GM18508 (cell line): Measurements from ENCODE around the gene PPP6R1.

Experiments used
- ATAC-seq: cut with Tn5 transposase; IDR thresholded peaks from one replicate; pipeline ENCODE4 v1.9.1; 2021; ENCODE audit warnings: moderate number of reproducible peaks; ENCODE audit not compliant: insufficient read depth, unreplicated experiment

Gene PPP6R1

DNA sequence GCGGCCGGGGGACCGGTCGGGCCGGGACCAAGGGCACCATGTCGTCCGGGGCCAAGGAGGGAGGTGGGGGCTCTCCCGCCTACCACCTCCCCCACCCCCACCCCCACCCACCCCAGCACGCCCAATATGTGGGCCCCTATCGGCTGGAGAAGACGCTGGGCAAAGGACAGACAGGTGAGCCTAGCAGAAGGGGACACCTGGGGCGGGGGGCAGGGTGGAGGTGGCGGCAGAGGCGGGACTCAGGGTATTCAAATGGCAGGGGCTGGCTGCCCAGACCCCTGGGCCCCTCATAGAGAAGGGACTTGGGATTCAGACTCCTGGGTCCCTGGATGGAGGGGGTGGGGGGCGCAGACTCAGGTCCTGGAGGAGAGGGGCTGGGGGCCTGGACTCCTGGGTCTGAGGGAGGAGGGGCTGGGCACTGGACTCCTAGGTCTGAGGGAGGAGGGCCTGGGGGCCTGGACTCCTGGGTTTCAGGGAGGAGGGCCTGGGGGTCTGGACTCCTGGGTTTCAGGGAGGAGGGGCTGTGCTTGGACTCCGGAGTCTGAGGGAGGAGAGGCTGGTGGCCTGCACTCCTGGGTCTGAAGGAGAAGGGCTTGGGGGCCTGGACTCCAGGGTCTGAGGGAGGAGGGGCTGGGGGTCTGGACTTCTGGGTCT lies 25.7 kb upstream of the PPP6R1 start:
- no peak for ATAC-seq

GRCh38 chr19:55283548-55284377 lies 24.9 kb upstream of the PPP6R1 start, which contains the start of gene BRSK1:
BRSK1 (plus strand) TSS chr19:55283997; CDS start chr19:55284443, 446 bp downstream.
- no peak for ATAC-seq

DNA sequence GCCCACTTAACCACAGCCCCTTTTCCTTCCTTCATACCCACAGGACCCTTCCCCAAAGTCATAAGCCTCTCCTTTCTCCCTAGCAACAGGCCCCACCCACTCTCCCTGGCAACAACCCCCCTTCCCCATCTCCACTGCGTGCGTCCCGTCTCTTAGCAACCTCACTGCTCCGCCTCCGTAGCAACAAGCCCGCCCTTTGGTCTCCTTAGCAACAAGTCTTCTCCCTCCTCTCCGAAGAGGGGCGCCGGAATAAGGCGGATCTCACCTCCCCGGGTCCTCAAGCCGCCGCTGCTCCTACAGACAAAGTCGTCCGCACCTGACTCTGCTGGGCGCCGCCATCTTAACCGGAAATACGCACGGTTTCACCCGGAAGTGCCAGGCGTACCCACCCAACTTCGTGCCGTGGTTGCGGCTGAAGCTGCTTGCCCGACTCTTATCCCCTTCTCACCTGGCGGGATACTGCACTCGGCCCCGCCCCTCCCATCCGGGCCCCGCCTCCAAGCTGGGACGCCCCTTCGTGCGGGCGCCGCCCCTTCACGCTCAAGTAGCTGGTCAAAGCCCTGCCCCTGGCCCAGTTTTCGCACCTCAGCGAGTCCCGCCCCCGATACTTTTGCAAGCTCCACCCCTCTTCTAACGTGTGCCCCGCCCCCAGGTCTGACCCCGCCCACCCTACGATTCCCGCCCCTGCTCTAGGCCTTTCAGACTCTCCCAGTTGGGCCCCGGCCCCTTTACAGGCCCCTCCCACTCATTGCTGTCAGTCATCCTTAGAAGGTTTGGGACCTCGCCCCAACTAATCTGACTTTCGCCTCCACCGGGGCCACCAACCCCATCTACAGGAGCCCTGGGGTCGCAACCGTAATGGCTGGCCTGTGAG lies 21.2 kb upstream of the PPP6R1 start, which contains the start of gene HSPBP1:
HSPBP1 (minus strand) TSS at position 341 of the 874 bp plus-strand sequence. CDS start 502 bp downstream, outside the sequence.
- ATAC-seq = peak; percentile 48

DNA sequence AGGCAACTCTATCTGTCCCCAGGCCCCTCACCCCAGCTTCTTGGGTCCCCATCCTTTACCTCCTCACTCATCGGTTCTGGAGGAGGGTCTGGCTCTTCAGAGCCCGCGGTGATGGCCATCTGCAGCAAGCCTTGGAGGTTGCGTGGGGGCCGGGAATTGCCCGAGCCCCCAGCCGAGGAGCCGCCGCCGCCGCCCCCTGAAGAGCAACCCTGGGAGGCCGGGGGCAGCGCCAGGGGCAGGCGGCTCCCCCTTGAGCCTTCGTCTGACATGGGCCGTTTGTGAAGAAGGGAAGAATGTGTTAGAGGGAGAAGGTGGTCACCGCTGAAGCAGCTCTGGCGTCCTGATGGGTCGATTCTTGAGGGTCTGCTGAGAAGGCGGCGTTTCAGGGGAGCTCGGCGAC lies 20.5 kb upstream of the PPP6R1 start:
- ATAC-seq = no peak

GRCh38 chr19:55278391-55279135 lies 19.7 kb upstream of the PPP6R1 start:
- no peak for ATAC-seq

DNA sequence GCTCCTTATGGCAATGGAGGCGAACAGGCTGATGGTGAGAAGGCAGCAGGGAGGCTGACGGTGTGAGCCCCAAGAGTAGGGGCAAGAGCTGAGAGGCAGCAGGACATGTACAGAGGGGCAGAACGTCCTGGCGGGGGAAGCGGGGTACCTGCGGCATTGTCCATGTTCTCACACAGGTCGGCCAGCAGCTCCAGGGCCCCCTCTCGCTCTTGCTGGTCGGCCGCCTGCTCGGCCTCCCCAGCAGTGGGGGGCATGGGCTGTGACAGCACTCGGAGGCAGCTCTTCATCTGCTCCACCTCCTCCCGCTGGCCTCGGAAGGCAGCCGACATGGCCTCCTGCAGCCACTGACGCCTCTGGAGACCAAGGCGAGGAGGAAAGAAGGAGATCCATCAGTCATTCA lies 18.7 kb upstream of the PPP6R1 start:
- ATAC-seq = no peak

GRCh38 chr19:55276720-55277430 lies 18.1 kb upstream of the PPP6R1 start:
- no peak for ATAC-seq

- no peak for ATAC-seq
Observed at GRCh38 chr19:55275851-55276719, 17.3 kb upstream of the PPP6R1 start.

DNA sequence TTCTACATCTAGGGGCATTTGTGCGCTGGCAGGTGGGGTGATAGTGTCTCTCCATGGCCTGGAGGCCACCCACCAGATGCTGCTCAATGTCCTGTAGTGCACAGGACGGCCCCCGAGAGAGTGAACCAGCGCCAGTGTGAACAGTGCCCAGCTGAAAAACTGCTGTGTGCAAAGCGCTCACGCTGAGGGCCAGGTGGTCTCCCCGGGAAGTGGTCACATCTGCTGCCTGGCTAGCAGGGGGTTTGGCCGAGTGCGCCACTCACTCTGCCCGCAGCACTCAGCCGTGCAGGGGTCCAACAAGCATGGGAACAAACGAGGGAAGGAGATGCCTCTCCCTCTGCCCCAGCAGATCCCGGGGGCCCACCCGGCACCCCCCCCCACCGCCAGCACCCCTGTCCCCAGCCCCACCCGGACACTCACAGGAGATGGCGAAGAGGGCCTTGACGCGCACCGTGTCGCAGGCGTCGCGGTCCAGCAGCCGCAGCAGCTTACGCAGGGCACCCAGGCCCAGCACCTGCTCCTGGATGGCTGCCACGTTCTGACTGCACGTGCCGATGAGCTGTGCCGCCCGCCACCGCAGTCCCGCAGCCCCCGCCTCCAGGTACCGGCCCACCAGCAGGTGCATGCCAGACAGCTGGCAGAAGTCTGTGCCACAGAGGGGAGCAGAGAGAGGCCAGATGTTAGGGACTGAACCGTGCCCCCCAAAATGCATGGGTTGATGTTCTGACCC lies 15.3 kb upstream of the PPP6R1 start:
- ATAC-seq = no peak

DNA sequence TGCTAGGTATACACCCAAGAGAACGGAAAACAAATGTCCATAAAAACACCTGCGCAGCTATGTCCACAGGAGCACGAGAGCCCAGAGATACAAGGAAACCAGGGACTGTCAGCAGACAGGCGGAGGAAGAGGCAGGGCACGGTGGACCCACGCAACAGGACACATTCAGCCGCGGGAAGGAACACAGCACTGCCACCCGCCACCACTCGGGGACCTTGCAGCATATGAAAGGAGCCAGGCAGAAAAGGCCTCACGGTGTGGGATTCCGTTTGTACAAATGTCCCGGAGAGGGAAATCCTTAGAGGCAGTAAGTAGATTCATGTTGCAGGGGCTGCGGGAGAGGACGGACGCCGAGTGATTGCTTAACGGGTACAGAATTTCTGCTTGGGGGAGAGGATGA lies 13.3 kb upstream of the PPP6R1 start:
- ATAC-seq = no peak

DNA sequence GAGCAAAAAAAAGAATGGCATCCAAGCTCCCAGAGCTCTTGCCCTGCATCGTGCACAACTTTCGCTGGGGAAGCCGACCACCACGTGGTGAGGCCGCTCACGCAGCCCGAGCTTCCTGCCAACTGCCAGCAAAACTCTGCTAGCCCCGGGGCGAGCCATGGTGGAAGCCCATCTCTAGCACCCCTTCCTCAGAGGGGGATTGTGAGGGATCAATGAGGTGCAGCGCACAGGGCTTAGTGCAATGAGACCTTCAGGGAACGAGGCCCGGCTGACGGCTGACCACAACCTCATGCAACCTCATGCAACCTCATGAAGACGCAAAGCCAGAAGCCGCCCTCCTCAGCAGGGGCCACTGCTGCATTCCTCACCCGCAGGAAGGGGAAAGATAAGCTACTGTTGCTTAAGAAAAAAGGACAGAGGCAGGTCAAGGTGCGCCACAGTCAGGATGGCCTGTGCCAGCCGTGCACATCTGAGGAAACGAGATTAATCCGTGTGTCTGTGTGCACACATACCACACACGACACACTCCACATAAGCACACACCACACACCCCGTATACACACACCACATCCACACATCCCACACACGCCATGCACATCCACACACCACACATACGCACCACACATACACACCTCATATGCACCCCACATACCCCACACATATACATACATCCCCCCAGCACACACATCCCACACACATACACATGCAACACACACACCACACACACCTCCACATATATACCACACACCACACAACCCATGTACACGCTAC lies 11.5 kb upstream of the PPP6R1 start:
- no peak for ATAC-seq

DNA sequence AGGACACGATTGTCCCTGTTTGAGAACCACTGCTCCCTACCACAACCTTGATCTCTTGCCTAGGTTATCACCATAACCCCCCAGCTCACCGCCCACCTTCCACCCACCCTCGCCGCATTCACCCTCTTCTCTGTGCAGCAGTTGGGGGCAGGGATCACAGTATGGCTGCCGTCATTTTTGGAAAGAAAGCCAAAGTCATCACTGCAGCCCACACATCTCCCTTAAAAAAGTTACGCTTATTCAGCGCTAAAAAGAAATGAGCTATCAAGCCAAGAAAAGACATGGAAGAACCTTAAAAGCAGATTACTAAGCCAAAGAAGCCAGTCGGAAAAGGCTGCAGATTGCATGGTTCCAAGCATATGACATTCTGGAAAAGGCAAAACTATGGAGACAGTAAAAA lies 10.5 kb upstream of the PPP6R1 start:
- no peak for ATAC-seq

DNA sequence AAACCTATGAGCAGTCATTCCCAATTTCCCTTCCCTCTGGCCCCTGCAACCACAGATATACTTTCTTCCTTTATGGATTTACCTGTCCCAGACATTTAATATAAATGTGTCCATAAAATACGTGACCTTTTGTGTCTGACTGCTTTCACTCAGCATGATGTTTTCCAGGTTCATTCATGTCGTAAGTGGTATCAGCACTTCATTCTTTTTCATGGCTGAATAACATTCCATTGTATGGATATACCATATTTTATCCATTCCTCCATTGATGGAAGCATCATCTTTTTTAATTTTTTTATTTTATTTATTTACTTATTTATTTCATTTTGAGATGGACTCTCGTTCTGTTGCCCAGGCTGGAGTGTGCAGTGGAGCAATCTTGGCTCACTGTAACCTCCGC lies 8.0 kb upstream of the PPP6R1 start:
- no peak for ATAC-seq

DNA sequence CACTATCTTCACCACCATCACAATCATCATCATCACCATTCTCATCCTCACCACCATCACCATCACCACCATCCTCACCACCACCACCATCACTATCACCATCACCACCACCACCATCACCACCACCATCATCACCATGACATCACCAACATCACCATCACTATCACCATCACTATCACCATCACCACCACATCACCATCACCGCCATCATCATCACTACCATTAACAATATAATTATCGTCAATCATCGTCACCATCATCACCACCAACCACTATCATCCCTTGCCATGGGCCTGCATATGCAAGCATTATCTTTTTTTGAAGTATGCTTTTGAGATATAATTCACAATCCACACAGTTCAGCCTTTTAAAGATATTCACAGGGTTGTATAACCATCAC lies 7.6 kb upstream of the PPP6R1 start:
- no peak for ATAC-seq

DNA sequence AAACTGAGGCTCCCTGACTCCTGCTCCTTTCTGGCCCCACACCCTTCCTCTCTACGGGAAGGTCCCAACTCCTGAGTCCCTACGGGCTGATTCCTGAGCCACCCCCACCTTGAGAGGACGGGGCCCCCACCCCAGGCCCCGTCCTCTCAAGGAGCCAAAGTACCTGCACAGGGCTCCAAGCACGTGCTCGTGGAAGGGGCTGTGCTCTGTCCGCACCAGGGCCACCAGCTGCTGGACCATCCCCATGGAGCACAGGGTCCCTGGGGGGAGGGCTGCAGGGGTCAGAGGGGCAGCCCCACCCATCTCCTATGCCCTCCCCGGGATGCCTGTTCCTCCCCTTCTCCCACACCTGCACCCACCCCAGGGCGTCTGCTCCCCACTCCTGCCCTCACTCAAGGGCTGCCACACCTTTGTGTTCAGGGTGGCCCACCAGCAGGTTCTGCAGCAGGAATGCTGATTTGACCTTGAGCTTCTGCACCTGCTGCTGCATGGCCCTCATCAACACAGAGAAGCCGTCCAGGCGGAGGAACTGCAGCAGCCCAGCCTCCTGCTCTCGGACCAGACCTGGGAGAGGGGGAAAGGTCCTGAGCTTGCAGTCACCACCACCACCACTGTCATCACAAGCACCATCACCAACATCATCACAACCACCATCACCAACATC lies 7.0 kb upstream of the PPP6R1 start:
- no peak for ATAC-seq

DNA sequence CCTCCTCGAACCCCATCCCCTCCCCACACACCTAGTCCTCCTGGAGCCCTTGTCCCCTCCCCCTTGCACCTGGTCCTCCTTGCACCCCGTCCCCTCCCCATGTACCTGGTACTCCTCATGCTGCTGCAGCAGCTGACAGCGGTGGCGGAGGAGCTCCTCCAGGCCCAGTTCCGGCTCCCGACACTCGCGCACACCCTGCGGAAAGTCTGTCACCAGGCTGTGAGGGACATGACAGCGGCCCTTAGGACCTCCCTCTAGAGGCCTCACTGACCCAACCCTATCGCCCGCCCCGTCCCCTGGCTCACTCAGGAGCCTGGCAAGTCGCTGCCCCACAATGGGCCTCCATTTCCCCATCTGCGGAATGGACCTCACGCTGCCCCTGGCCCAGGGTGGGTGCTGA lies 6.4 kb upstream of the PPP6R1 start:
- no peak for ATAC-seq

DNA sequence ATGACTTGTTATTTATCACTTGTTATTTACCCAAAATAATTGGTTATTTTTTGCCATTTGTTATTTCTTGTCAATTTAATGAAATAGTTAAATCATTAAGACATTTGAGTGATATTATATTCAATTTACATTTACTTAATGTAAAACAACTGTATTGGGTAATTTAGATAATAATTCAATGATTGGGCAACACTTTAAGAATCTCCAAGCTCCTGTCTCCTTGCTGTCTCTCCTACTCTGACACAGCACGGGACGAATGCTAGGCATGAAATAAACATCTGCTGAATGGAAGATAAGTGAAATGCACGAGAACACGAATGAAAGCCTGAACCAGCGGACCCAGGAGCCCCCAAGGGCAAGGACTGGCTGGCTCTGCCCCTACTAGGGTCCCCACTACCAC lies 5.7 kb upstream of the PPP6R1 start:
- ATAC-seq = no peak
